HUES6 (cell line): ENCODE measurements around the gene LLGL2.

ENCODE experiments used
- H3K27ac ChIP-seq: 2 replicates; pipeline ENCODE4 v1.7.0; 2013; ENCODE audit warnings: low read depth, mild to moderate bottlenecking, low read length, inconsistent platforms
- H3K27me3 ChIP-seq: 2 replicates; pipeline ENCODE4 v1.6.1; 2013; ENCODE audit warnings: low read length; ENCODE audit not compliant: control insufficient read depth, insufficient read depth
- H3K36me3 ChIP-seq: 2 replicates; pipeline ENCODE4 v1.6.1; 2013; ENCODE audit warnings: low read length; ENCODE audit not compliant: control insufficient read depth, insufficient read depth
- H3K4me1 ChIP-seq: 2 replicates; pipeline ENCODE4 v1.6.1; 2013; ENCODE audit warnings: low read length; ENCODE audit not compliant: control insufficient read depth, insufficient read depth
- H3K4me3 ChIP-seq: 2 replicates; pipeline ENCODE4 v1.5.1; 2013; ENCODE audit warnings: low read depth, low read length
- H3K9ac ChIP-seq: one replicate; pipeline ENCODE4 v1.6.1; 2013; ENCODE audit warnings: mild to moderate bottlenecking, low read length
- H3K9me3 ChIP-seq: 2 replicates; pipeline ENCODE4 v1.6.1; 2013; ENCODE audit warnings: low read depth, low read length; ENCODE audit not compliant: control insufficient read depth, insufficient read depth

Gene LLGL2

DNA sequence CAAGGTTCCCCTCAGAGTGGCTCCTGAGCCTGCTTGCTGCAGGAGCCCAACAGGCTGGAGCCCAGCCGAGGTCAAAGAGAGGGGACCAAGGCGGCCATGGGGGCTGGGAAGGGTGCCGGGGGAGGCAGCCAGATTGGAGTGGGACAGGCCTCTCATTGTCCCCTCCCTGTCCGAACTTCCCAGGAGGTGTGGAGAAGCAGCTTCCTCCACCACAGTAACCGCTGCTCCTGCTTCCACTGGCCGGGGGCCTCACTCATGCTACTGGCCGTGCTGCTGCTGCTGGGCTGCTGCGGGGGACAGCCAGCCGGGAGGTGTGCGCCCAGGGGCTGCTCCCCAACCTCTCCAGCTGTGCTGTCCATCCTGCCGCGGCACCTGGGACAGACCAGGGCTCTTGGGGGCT lies 39.8 kb upstream of the LLGL2 start:
- no peak overlapping the region for H3K4me3 ChIP-seq
- H3K27me3 ChIP-seq, result no peaks in the 10 kb centered on the region
- peaks cover 4% of the 10 kb centered on the region; the same call in 1 of the 2 replicates for H3K4me1 ChIP-seq
- peaks cover 3% of the 10 kb centered on the region; the same call in 1 of the 2 replicates for H3K36me3 ChIP-seq
- H3K9me3 ChIP-seq, result no peaks in the 10 kb centered on the region
- H3K9ac ChIP-seq, result no peak overlapping the region
- H3K27ac ChIP-seq, result no peak overlapping the region

DNA sequence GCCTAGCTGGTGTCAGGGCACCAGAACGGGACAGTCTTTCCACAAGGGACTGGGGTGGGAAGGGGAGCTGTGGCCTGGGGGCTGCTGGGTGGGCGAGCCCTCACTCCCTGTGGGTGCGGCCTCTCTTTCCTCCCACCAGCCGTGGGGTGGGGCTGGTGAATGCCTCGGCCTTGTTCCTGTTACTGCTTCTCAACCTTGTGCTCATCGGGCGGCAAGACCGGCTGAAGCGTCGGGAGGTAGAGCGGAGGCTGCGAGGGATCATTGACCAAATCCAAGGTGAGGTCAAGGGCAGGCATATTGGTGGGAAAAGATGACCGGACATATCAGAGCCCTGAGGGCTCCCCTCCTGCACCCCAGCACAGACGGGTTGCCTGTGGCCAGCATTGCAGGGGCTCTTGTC lies 39.3 kb upstream of the LLGL2 start:
- peaks cover 3% of the 10 kb centered on the region; the same call in 1 of the 2 replicates for H3K36me3 ChIP-seq
- H3K4me3 ChIP-seq, result no peak overlapping the region
- H3K27me3 ChIP-seq, result no peaks in the 10 kb centered on the region
- H3K9ac ChIP-seq, result no peak overlapping the region
- no peak overlapping the region for H3K27ac ChIP-seq
- no peaks in the 10 kb centered on the region for H3K9me3 ChIP-seq
- H3K4me1 ChIP-seq, result peaks cover 4% of the 10 kb centered on the region; the same call in 1 of the 2 replicates

DNA sequence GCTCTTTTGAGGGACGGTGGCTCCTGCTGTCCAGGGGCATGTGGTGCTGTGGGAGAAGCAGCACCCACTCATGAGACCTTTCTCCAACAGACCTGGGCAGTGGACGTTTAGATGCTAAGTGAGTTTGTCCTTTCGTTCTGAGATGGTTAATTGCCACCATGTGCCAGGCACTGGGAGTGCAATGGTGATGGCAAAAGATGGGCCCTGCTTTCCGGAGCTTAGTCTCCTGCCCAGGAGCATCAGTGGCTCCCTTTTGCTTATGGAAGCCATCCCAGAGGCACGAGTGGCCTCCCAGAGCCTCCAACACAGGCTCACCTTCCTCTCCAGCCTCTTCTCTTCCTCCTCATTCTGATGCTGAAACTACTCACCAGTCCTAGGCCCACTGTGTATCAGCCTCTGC lies 38.5 kb upstream of the LLGL2 start:
- Histone ChIP-seq H3K9me3 (no peaks in the 10 kb centered on the region), H3K9ac (no peak overlapping the region), H3K27me3 (no peaks in the 10 kb centered on the region), H3K4me1 (0 out of 2 replicates have a peak, but pooled peaks cover 2% of the 10 kb centered on the region), H3K4me3 (no peak overlapping the region), H3K27ac (no peak overlapping the region), H3K36me3 (peaks cover 9% of the 10 kb centered on the region)

DNA sequence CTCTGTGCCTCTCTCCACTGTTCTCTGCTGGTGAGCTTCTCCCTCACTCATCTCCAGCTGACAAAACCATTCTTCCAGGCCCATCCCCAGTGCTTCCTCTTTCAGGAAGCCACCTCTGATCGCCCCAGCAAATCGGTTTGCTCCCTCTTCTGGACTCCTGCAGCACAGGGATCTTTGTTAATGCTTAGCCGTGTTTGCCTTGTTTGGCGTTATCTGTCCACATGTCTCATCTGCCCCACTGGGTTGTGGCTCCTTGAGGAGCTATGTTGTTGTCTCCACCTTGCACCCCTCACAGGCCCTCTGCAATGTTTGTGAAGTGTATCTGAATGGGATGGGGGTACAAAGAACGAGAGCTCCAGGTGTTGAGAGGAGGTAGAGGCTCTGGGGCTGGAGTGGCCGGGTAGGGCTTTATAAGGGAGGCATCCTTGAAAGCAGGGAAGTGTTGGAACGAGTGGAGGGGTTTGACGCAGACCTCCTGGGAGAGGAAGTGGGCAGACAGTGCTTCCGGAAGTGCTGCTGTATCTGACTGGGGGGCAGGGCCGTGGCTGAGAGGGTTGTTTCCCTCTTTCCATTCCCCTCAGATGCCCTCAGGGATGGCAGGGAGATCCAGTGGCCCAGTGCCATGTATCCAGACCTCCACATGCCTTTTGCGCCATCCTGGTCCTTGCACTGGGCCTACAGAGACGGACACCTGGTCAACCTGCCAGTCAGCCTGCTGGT lies 38.0 kb upstream of the LLGL2 start:
- no peak overlapping the region for H3K27ac ChIP-seq

DNA sequence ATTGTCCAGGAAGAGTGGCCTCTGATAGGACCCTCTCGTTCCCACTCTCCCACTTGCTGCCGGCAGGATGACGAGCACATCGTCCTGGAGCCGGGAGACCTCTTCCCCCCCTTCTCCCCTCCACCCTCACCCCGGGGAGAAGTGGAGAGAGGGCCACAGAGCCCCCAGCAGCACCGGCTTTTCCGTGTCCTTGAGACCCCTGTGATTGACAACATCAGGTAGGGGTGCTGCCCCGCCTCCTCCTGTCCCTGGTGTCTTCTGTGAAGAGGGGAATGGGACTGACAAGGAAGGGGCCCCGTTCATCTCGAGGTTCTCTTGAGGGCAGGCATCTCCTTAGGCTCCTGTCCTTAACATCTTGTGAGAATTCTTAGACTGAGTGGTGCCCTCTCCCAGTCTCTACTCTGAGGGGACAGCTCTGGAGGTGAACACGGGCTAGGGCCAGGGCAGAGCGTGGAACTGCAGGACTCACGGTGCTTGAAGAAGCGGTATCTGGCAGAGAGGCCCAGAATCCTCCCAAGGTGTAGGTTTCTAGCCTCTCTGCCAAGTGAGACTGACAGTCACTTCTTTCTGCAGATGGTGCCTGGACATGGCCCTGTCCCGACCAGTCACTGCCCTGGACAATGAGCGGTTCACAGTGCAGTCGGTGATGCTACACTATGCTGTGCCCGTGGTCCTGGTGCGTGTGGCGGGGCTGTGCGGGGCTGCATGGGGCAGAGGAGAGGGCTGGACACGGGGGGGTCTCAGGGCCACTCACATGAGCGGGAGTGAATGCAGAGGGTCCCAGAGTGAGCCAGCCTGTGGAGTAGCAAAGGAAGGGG lies 36.6 kb upstream of the LLGL2 start:
- Histone ChIP-seq H3K4me3 (no peak overlapping the region), H3K4me1 (0 out of 2 replicates have a peak, but pooled peaks cover 2% of the 10 kb centered on the region), H3K27ac (no peak overlapping the region), H3K9me3 (no peaks in the 10 kb centered on the region), H3K9ac (no peak overlapping the region), H3K27me3 (no peaks in the 10 kb centered on the region), H3K36me3 (peaks cover 25% of the 10 kb centered on the region)

More for the DNA sequence above, 38.0 kb upstream of the LLGL2 start:
- Histone ChIP-seq H3K4me3 (no peak overlapping the region), H3K4me1 (0 out of 2 replicates have a peak, but pooled peaks cover 2% of the 10 kb centered on the region), H3K9ac (no peak overlapping the region), H3K36me3 (peaks cover 12% of the 10 kb centered on the region), H3K27me3 (no peaks in the 10 kb centered on the region), H3K9me3 (no peaks in the 10 kb centered on the region)

DNA sequence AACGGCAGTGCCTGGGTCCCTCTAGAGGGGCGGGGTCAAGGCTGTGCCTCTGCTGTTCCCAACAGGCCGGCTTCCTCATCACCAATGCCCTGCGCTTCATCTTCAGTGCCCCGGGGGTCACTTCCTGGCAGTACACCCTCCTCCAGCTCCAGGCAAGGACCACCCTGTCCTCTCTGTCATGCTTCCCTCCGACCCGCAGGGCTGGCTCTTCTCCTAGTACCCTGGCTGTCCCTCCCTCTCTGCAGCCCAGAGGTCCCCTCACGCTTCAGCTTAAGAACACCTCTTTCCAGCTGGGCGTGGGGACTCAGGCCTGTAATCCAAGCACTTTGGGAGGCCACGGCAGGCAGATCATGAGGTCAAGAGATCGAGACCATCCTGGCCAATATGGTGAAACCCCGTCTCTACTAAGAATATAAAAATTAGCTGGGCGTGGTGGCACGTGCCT lies 36.0 kb upstream of the LLGL2 start:
- H3K4me1 ChIP-seq, result 0 out of 2 replicates have a peak, but pooled peaks cover 2% of the 10 kb centered on the region
- H3K9me3 ChIP-seq, result no peaks in the 10 kb centered on the region
- H3K27me3 ChIP-seq, result no peaks in the 10 kb centered on the region
- no peak overlapping the region for H3K27ac ChIP-seq
- no peak overlapping the region for H3K4me3 ChIP-seq
- peaks cover 32% of the 10 kb centered on the region for H3K36me3 ChIP-seq
- H3K9ac ChIP-seq, result no peak overlapping the region

DNA sequence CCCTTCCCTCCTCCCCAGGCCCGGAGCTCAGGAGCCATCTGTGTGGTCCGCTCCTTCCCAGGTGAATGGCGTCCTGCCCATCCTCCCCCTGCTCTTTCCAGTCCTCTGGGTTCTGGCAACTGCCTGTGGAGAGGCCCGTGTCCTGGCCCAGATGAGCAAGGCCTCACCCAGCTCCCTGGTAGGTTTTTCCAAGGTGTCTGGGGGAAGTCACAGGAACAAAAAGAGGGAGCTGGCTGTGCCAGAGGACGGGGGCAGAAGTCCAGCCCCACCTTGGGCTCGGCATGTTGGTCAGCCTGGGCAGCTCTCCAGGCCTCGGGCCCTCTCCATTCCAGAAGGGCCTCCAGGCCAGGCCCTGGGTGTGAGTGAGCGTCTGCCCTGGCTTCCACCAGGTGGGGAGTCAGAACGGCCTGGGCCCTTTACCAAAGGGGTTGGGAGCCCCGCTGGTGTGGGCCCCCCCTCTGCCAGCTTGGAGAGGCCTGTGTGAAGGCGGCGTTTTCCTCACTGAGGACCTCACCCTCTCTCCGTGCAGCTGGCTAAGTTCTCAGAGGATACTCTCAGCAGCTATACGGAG lies 35.2 kb upstream of the LLGL2 start:
- no peaks in the 10 kb centered on the region for H3K9me3 ChIP-seq
- H3K27ac ChIP-seq, result no peak overlapping the region
- no peak overlapping the region for H3K9ac ChIP-seq
- H3K4me3 ChIP-seq, result no peak overlapping the region
- H3K4me1 ChIP-seq, result 0 out of 2 replicates have a peak, but pooled peaks cover 2% of the 10 kb centered on the region
- H3K27me3 ChIP-seq, result no peaks in the 10 kb centered on the region
- H3K36me3 ChIP-seq, result peaks cover 36% of the 10 kb centered on the region

DNA sequence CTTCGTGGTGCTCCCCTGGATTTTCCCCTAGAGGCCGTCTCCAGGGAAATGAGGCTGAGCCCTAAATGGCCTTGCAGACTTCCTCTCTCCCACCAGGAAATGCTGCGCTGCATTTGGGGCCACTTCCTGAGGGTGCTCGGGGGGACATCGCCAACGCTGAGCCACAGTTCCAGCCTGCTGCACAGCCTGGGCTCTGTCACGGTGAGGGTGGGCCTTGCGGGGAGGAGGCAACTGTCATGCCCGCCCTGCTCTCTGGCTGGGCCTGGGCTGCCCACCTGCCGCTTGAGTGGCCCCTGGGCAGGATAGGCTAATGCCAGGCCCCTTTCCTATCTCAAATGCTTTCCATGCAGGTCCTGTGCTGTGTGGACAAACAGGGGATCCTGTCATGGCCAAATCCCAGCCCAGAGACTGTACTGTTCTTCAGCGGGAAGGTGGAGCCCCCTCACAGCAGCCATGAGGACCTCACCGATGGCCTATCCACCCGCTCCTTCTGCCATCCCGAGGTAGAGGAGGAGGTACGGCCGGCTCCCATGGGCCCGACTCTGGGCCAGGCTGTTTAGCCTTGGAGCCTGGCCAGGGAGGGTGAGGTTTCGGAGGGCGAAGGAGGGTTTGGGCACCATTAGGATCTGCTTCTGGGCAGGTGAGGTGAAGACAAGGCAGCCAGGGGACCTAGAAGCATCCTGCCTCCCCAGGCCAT lies 34.4 kb upstream of the LLGL2 start:
- no peaks in the 10 kb centered on the region for H3K27me3 ChIP-seq
- no peak overlapping the region for H3K4me3 ChIP-seq
- no peak overlapping the region for H3K27ac ChIP-seq
- no peak overlapping the region for H3K9ac ChIP-seq
- 0 out of 2 replicates have a peak, but pooled peaks cover 2% of the 10 kb centered on the region for H3K4me1 ChIP-seq
- peaks cover 45% of the 10 kb centered on the region for H3K36me3 ChIP-seq
- no peaks in the 10 kb centered on the region for H3K9me3 ChIP-seq

DNA sequence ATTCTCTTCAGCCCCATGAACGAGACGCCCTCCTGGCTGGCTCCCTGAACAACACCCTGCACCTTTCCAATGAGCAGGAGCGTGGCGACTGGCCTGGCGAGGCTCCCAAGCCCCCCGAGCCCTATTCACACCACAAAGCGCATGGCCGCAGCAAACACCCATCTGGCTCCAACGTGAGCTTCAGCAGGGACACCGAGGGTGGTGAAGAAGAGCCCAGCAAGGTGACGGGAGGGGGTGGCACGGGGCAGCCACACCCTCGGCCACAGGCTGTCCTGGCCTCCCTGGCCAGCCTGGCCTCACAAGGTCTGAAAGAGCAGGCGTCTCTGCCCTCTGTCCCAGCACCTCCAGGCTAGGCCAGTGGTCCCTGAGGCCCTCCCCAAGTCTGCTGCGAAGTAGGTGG lies 33.8 kb upstream of the LLGL2 start:
- Histone ChIP-seq H3K4me3 (no peak overlapping the region), H3K9me3 (no peaks in the 10 kb centered on the region), H3K9ac (no peak overlapping the region), H3K27ac (no peak overlapping the region), H3K4me1 (0 out of 2 replicates have a peak, but pooled peaks cover 2% of the 10 kb centered on the region), H3K27me3 (no peaks in the 10 kb centered on the region), H3K36me3 (peaks cover 48% of the 10 kb centered on the region)

DNA sequence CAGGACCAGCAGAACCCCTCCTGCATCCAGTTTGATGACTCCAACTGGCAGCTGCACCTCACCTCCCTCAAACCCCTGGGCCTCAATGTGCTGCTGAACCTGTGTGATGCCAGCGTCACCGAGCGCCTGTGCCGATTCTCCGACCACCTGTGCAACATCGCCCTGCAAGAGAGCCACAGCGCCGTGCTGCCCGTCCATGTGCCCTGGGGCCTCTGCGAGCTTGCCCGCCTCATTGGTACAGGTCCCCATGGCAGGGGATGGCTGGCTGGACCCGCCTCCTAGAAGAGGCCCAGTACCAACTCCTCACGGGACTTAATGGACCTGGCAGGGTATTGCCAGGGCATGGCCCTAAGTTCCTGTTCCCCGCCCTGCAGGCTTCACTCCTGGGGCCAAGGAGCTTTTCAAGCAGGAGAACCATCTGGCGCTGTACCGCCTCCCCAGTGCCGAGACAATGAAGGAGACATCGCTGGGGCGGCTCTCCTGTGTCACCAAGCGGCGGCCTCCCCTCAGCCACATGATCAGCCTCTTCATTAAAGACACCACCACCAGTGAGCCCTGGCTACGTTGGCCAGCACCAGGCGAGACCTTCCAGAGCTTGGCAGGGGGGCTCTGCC lies 32.8 kb upstream of the LLGL2 start:
- Histone ChIP-seq H3K36me3 (peaks cover 55% of the 10 kb centered on the region), H3K27me3 (no peaks in the 10 kb centered on the region), H3K9ac (no peak overlapping the region), H3K27ac (no peak overlapping the region), H3K4me1 (0 out of 2 replicates have a peak, but pooled peaks cover 2% of the 10 kb centered on the region), H3K9me3 (no peaks in the 10 kb centered on the region), H3K4me3 (no peak overlapping the region)
